NB4 (cell line): ENCODE data around the gene OPA3.

Experiments
- MYC ChIP-seq: IDR thresholded peaks from 2 replicates; pipeline ENCODE4 v1.6.1; 2011; ENCODE audit warnings: low read depth, low read length
- POLR2A ChIP-seq: IDR thresholded peaks from 2 replicates; pipeline ENCODE4 v1.6.1; 2011; ENCODE audit warnings: mild to moderate bottlenecking; ENCODE audit not compliant: insufficient read length; ENCODE audit errors: extremely low read depth
- TF ChIP-seq, protein P1 (sequence below): IDR thresholded peaks from one replicate; pipeline ENCODE4 v1.5.1; 2012; ENCODE audit warnings: low read depth, low read length

DNA sequence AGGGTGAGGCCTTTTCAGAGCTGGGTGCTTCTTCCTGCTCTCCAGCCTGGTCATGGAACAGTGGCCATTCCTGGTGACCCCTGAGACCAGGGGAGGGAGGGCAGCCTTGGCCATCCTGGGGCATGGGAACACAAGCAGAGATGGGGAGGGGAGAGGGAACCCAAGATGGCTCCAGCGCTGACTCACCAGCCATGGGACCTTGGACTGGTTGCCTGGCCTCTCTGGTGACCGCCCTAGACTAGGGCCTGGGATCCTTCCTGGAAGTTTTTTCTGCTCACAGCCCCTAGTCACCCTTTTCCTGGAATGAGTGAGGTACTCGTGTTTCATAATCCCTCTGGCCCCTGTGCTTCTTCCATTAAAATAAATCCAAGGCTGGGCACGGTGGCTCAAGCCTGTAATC lies 3.3 kb upstream of the OPA3 start:
- TF ChIP-seq POLR2A = no peak
- TF ChIP-seq, protein P1, sequence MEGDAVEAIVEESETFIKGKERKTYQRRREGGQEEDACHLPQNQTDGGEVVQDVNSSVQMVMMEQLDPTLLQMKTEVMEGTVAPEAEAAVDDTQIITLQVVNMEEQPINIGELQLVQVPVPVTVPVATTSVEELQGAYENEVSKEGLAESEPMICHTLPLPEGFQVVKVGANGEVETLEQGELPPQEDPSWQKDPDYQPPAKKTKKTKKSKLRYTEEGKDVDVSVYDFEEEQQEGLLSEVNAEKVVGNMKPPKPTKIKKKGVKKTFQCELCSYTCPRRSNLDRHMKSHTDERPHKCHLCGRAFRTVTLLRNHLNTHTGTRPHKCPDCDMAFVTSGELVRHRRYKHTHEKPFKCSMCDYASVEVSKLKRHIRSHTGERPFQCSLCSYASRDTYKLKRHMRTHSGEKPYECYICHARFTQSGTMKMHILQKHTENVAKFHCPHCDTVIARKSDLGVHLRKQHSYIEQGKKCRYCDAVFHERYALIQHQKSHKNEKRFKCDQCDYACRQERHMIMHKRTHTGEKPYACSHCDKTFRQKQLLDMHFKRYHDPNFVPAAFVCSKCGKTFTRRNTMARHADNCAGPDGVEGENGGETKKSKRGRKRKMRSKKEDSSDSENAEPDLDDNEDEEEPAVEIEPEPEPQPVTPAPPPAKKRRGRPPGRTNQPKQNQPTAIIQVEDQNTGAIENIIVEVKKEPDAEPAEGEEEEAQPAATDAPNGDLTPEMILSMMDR = no peak
- TF ChIP-seq MYC = no peak
